H7 (cell line): ENCODE measurements around the gene TUBGCP2. TPM values are rescaled to one million over a fixed set of nuclear protein-coding genes. Genes with fewer than 3 reads are reported as not detected.
"Not testable (repeated sequence)": the region's sequence is repeated elsewhere in the genome, so short reads cannot be mapped to it uniquely, and the experiment has no call there.

Experiments used
- DNase-seq: peaks from one replicate; pipeline ENCODE4 v3.0.0; 2012
- H3K27me3 ChIP-seq: 2 replicates; pipeline ENCODE4 v1.6.0; 2011; ENCODE audit warnings: mild to moderate bottlenecking, low read length; ENCODE audit not compliant: control insufficient read depth, insufficient read depth
- H3K36me3 ChIP-seq: replicated peaks from 2 replicates; pipeline ENCODE4 v1.5.1; 2011; ENCODE audit warnings: low read length; ENCODE audit not compliant: control insufficient read depth, insufficient read depth
- H3K4me3 ChIP-seq: 2 replicates; pipeline ENCODE4 v1.5.1; 2011; ENCODE audit warnings: low read depth, mild to moderate bottlenecking, control low read depth, low read length, moderate library complexity; ENCODE audit not compliant: insufficient read depth
- total RNA-seq: library from RNA; depleted of rRNA; stranded (reverse); fragments of >200 nt; shearing (Covaris generic); gene quantifications from 2 replicates; pipeline ENCODE4 v1.2.3, GENCODE V29; 2014

TUBGCP2 gene
- total RNA-seq, 1 experiment from 2014 or later = 47.1 TPM

DNA sequence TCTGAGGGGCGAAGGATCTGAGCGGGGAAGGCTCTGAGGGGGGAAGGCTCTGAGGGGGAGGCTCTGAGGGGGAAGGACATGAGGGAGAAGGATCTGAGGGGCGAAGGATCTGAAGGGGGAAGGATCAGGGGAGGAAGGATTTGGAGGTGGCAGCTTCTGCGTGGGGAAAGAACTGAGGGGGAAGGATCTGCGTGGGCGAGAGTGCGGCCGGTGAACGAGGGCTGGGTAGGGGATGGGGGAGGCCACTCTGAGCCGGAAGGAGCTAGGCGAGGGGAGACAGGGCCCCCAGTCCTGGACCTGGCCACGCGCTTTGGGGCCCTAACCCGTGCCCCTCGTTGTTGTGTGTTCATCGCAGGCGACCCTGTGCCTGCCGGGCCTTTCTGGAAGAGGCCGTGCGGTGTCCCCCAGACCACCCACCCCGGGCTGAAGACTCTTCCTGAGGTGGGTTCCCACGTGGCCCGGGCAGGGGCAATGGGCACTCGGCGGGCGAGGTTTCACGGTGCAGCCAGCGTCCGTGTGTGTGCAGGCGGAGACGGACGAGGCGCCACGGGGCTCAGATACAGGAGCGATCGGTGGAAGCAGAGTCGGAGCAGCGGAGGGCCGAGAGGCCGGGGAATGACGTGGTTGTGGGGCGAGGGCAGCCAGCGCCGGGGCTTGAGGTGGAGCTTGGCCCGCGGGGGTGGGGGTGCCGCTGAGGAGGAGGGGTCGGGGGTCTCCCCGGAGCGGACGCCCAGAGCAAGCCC, 26.0 kb upstream of the TUBGCP2 start:
- peaks cover 61% of the 10 kb centered on the region for H3K27me3 ChIP-seq
- H3K36me3 ChIP-seq = no peaks in the 10 kb centered on the region
- no peak for DNase-seq
- H3K4me3 ChIP-seq = peak overlapping the region; percentile 36; the same call in 1 of the 2 replicates

DNA sequence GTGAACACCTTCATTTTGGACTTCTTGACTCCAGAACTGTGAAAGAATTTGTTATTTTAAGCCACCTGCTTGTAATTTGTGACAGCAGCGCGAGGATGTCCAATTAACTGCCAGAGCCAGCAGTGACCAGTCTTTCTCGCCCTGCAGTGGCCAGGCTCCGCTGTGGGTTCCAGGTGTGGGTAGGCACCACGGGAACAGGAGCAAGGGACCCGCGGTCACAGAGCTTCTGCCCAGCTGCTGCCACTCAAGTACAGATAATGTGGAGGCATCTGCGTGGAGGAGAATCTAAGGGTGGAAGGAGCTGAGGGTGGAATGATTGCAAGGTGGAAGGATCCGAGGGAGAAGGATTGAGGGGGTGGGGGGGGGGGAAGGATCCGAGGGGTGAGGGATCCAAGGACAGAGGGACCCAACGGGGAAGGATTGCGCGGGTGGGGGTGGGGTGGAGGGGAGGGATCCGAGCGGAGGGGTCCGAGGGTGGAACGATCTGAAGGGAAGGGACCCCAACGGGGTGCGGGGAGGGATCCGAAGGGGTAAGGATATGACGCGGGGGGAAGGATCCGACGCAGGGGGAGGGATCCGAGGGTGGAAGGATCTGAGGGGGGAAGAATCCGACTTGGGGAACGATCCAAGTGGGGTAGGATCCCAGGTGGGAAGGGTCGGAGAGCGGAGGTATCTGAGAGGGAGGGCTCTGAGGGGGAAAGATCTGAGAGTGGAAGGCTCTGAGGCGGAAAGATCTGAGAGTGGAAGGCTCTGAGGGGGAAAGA, 24.4 kb upstream of the TUBGCP2 start:
- DNase-seq = peak; percentile 43
- no peaks in the 10 kb centered on the region for H3K36me3 ChIP-seq
- peaks cover 76% of the 10 kb centered on the region for H3K27me3 ChIP-seq
- no peak overlapping the region for H3K4me3 ChIP-seq

DNA sequence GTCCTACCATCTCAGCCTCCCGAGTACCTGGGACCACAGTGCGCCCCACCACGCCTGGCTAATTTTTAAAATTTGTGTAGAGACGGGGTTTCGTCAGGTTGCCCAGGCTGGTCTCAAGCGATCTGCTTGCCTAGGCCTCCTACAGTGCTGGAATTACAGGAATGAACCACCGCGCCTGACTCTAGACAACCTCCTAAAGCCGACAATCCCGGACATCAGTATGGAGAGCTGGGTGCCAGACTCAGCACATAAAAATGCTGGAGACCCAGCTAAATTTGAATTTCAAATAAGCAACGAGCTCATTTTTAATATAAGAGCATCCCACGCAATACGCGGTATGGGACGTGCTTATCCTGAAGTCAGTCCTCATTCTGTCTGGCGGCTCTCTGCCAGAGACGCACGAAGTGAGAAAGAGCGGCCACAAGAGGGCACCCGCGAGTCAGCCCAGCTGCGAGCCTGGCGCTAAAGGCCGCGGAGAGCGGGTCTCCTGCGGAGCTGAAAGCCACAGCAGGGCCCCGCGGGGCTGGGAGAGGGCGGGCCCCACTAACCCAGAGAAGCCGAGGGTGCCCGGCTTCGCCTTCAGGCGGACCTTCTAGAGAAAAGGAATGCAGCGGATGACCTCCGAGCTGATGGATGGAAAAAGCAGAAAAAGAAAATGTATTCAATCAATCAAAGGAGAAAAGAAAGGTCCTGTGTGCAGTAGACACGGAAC, 21.0 kb upstream of the TUBGCP2 start:
- peak; percentile 95 for DNase-seq
- Histone ChIP-seq H3K27me3 (peaks cover 81% of the 10 kb centered on the region), H3K4me3 (no peak overlapping the region), H3K36me3 (no peaks in the 10 kb centered on the region)

DNA sequence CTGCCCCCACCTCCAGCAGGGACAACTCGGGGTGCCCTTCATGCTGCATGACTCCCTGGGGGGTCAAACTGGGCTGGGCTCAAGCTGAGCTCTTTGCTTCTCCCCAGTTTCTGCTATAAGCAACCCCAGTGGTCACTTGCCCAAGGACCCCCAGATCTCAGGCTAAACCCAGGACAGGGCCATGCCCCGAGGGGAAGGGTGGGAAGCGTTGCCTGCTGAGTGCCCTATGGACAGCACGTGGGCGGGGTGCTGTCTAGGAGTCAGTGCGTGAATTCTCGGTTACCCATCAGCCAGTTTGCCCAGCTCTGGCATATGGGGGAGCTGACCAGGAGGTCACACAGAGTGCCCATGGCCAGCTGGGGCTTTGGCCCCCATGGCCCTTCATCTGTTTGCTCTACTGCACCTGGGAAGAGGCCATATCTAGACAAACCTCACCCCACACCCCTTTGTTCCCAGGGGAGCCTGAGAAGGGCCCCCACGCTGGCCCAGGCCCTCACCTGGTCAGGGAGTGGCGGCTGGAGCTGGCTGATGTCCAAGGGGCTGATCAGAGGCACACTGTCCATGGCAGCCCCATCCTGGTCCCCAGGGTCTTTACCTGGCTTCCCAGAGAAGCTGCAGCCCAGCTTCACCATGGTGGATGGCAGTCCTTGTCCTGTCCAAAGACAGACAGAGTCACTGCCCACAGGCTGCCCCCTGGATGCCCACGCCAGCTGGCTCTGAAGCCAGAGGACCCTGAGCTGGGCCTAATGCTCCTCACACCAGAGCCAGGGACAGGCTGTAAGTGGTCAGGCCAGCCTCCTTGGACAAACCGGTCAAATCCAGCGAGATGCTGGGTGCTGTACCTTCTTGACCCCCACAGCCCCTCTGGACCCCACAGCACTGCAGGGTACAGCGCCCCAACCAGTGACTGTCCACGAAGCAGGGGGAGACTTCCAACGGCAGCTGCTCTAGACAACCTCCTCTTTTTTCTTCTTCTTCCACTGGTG, 20.0 kb upstream of the TUBGCP2 start:
- DNase-seq = peak; percentile 41
- Histone ChIP-seq H3K36me3 (no peaks in the 10 kb centered on the region), H3K27me3 (peaks cover 77% of the 10 kb centered on the region), H3K4me3 (no peak overlapping the region)

DNA sequence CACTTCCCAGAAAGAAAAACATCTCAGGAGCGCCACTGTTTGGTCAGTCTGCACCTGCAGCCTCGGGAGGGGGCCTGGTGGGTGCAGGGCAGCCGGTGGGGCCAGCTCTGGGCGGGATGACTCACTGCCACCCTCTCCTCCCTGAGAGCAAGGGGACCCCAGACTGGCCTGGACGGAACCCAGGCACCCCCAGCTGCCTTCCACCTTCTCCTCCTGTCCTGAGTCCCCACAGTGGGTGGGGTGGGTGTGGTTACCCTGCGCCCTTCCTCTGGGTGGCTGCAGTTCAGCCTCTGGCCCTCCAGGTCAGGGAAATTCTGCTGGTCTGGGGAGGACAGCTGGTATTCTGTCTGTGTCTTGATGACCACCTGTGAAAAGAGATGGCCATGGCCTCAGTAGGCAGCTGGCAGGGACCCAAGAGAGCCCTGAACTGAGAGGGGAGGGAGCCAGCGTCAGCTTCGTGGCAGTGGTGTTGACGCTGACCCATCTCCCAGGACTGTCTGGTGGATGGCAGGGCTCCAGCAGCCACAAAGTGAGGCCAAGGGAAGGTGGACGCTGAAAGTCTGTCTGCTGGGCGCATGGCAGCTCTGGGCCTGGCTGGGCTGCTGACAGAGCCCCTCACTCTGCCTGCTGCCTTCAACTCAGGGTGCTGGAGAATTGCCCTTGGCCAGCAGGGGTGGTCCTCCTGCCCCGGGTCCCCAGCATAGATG, 19.1 kb upstream of the TUBGCP2 start:
- Histone ChIP-seq H3K36me3 (no peaks in the 10 kb centered on the region), H3K4me3 (no peak overlapping the region), H3K27me3 (peaks cover 71% of the 10 kb centered on the region)
- DNase-seq = peak; percentile 62

DNA sequence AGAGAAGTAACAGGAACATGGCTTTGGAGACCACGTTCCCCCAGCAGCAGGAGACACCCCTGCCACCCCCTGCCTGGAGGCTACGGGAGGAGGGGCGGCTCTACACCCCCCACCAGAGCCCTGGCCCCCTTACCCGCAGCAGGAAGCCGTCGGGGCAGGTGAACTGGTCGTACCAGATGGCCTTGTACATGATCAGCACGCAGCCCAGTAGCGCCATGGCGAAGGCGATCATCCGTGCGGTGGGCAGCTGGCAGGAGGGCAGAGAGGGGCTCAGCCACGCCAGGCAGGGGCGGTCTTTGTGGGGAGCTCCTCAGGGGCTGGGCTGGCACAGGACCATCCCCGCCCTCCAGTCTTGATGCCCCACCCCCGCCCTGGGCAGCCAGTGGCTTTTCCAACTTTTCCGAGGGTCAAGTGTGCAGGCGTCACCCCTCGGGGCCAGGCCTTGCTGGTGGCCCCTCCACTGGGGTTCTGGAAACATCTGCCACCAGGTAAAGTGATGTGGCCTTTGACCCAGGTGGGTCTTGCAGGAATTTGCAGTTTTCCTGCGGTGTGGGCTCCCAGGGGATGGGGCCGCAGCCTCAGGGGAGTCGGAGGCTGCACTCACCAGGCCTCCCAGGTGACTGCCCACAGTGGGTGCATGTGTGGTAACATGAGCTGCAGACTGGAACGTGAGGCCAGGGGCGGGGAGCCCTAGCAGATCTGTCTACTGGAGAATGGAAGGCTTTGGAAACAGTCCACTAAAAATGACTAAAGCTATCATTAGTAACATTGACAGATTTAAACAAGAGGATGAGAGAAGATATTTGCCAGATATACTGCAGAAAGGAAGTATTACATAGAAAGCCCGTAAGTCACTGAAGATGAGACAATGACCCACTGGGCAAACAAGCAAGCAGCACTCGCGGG, 18.3 kb upstream of the TUBGCP2 start:
- no peaks in the 10 kb centered on the region for H3K36me3 ChIP-seq
- DNase-seq = peak; percentile 66
- no peak overlapping the region for H3K4me3 ChIP-seq
- peaks cover 63% of the 10 kb centered on the region for H3K27me3 ChIP-seq

DNA sequence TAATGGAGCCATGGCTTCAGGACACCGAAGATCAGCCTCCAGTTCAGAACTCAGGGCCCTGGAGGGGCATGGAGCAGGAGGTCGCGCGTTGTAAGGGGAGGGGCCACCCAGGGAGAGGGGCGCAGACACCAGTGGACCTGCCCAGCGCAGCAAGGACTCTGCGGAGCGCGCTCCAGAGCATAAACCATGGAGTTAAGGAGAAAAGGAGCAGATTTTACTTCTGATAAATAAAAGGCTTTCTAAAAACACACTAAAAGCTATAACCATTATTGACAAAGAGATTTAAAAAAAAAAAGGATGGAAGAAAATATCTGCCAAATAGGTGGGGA, 17.5 kb upstream of the TUBGCP2 start:
- Histone ChIP-seq H3K4me3 (peak overlapping the region; percentile 42), H3K27me3 (peaks cover 57% of the 10 kb centered on the region), H3K36me3 (no peaks in the 10 kb centered on the region)
- no peak for DNase-seq

DNA sequence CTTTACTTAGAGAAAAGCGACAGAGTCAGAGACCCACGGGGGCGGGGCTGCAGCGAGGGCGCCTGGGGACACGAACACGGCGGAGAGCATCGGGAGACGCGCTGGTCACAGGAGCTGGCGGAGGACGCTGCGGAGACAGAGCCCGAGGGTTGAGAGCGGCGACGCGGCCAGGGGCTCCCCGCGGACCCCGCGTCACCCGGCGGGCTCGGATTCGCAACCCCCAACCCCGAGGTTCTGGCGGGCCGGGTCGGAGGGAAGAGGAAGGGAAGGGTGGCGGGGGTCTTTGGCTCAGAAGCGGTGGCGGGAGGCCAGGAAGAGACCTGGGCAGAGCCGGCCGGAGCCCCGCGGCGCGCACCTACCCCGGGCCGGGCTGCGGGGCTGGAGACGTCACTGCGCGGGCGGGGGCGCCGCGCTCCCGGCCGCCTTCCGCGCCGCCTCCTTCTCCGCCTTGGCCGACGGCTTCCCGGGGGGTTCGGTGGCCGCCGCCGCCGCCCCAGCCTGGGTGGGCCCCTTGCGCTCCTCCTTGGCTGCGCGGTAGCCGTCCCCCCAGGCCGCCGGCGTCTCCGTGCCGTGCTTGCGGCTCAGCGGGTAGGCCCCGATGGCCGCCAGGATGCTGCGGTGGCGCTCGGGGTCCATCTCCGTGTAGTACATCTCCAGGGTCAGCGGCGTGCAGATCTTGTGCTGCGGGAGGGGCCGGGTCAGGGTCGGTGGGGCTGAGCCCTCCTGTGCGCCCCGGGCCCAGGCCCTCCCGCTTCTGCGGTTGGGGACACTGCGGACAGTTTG, 17.0 kb upstream of the TUBGCP2 start:
- DNase-seq = peak; percentile 85
- Histone ChIP-seq H3K4me3 (peak overlapping the region; percentile 42), H3K36me3 (no peaks in the 10 kb centered on the region), H3K27me3 (peaks cover 53% of the 10 kb centered on the region)

DNA sequence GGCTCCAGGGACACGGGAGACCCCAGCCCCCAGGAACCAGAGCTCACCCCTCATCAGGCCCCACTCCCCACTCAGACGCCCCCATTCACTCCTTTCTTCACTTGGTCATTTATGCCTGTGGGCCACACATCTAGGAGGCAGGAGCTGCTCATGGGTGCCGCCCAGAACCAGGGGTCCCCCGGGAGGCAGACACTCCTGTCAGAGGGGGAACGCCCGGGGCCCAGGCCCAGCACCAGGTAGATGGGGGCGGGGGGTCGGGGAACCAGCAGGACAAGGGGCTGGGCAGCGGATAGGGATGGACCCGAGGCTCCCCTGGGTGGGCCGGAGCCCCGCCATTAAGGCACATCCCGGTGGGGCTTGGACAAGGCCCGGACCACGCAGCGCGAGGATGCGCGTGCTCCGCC, 16.2 kb upstream of the TUBGCP2 start:
- H3K36me3 ChIP-seq = no peaks in the 10 kb centered on the region
- peaks cover 50% of the 10 kb centered on the region for H3K27me3 ChIP-seq
- peak; percentile 76 for DNase-seq
- H3K4me3 ChIP-seq = peak overlapping the region; percentile 42; the same call in 1 of the 2 replicates

DNA sequence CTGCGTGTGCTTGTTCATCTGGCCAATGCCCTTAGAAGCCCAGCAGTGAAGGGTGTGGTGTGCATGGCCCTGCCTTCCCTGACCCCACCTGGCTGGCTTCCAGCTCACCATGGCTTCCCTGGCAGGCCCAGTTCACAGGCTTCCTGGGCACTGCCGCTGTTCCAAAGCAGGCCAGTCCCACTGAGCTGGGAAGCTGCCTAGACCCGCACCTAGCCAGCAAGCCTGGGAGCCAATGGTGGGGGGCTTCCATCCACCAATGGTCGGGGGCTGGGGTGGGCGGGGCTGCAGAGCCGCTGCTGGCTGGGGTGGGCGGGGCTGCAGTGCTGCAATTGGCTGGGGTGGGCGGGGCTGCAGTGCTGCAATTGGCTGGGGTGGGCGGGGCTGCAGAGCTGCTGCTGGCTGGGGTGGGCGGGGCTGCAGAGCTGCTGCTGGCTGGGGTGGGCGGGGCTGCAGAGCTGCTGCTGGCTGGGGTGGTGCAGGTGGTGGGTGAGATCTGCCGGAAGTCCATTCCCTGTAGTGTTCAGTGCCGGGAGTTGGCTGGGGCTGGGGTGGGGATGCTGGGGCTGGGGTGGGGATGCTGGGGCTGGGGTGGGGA, 15.6 kb upstream of the TUBGCP2 start:
- Histone ChIP-seq H3K27me3 (peaks cover 45% of the 10 kb centered on the region), H3K36me3 (no peaks in the 10 kb centered on the region), H3K4me3 (peak overlapping the region; percentile 8; the same call in 1 of the 2 replicates)
- DNase-seq = peak; percentile 94

DNA sequence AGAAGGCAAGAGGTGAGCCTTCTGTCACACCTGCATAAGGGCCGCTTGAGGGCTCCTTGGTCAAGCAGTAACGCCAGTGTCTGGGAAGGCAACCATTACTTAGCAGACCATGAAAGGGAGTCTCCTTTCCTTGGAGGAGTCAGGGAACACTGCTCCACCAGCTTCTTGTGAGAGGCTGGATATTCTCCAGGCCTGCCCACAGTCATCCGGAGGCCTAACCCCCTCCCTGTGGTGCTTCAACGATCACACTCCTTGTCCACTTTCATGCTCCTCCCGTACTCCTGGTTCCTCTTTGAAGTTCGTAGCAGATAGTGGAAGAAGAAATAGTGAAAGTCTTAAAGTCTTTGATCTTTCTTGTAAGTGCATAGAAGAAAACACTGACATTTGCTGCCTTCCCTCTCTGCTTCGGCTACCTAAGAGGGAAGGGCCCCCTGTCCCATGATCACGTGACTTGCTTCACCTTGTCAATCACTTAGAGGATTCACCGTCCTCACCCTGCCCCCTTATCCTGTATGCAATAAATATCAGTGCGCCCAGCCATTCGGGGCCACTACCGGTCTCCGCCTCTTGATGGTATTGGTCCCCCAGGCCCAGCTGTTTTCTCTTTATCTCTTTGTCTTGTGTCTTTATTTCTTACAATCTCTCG, 13.5 kb upstream of the TUBGCP2 start:
- H3K27me3 ChIP-seq = peaks cover 28% of the 10 kb centered on the region
- H3K36me3 ChIP-seq, DNase-seq, H3K4me3 ChIP-seq: not testable (repeated sequence)
